PC-9 (cell line): Measurements from ENCODE around the gene SLC16A12. TPM values are rescaled to one million over a fixed set of nuclear protein-coding genes. Genes with fewer than 3 reads are reported as not detected.

ENCODE experiments used
- BruUV-seq: library from RNA; stranded (reverse); fragments of 400-500 nt; replicated peaks from 2 replicates; lab custom pipeline; 2021; lab: Mats Ljungman, UMichigan
- CTCF ChIA-PET: fragments of 300-600 bp; sonication (Branson Sonifier 250); formaldehyde crosslinking; loops from one replicate; lab custom pipeline; 2022; ENCODE audit warnings: antibody characterized with exemption; lab: Charles Lee
- POLR2A ChIA-PET: fragments of 300-600 bp; sonication (Branson Sonifier 250); formaldehyde crosslinking; loops from one replicate; lab custom pipeline; 2022; ENCODE audit warnings: antibody characterized with exemption; ENCODE audit not compliant: unreplicated experiment; lab: Charles Lee
- DNase-seq, 2 experiments: peaks; one replicate each; pipeline versions ENCODE4 v3.0.0 to v3.0.0-alpha.2; 2015 to 2022; ENCODE audit warnings: mixed read lengths in 1 of 2
- H2AFZ ChIP-seq: fragments of 200-600 bp; sonication (generic); 2 replicates; pipeline ENCODE4 v1.8.1; 2017; ENCODE audit warnings: antibody characterized with exemption
- H3F3A ChIP-seq: fragments of 200-600 bp; sonication (generic); 2 replicates; pipeline ENCODE4 v1.8.1; 2017; ENCODE audit warnings: antibody characterized with exemption, mild to moderate bottlenecking, low read depth; ENCODE audit not compliant: insufficient read depth
- H3K27ac ChIP-seq: fragments of 200-600 bp; sonication (generic); 2 replicates; pipeline ENCODE4 v1.6.1; 2016; ENCODE audit warnings: mixed run types
- H3K27me3 ChIP-seq: fragments of 200-600 bp; sonication (generic); 2 replicates; pipeline ENCODE4 v1.6.1; 2016; ENCODE audit warnings: low read depth, mixed run types; ENCODE audit not compliant: insufficient read depth
- H3K36me3 ChIP-seq: fragments of 200-600 bp; sonication (generic); 2 replicates; pipeline ENCODE4 v1.6.1; 2016; ENCODE audit warnings: low read depth, mixed run types
- H3K4me1 ChIP-seq: fragments of 200-600 bp; sonication (generic); replicated peaks from 2 replicates; pipeline ENCODE4 v1.6.1; 2016; ENCODE audit warnings: mixed run types; ENCODE audit not compliant: insufficient read depth
- H3K4me2 ChIP-seq: fragments of 200-600 bp; sonication (generic); 2 replicates; pipeline ENCODE4 v1.6.1; 2017; ENCODE audit warnings: mixed run types
- H3K4me3 ChIP-seq: fragments of 200-600 bp; sonication (generic); 2 replicates; pipeline ENCODE4 v1.6.1; 2016; ENCODE audit warnings: mixed run types
- H3K79me2 ChIP-seq: fragments of 200-600 bp; sonication (generic); 2 replicates; pipeline ENCODE4 v1.6.1; 2017; ENCODE audit warnings: low read depth, mixed run types
- H3K9me2 ChIP-seq: fragments of 200-600 bp; sonication (generic); 2 replicates; pipeline ENCODE4 v1.8.1; 2017; ENCODE audit warnings: mild to moderate bottlenecking; ENCODE audit not compliant: insufficient read depth
- H3K9me3 ChIP-seq: fragments of 200-600 bp; sonication (generic); 2 replicates; pipeline ENCODE4 v1.8.1; 2016; ENCODE audit warnings: low read depth; ENCODE audit not compliant: insufficient read depth
- H4K20me1 ChIP-seq: fragments of 200-600 bp; sonication (generic); 2 replicates; pipeline ENCODE4 v1.8.1; 2017; ENCODE audit not compliant: insufficient read depth
- CTCF ChIP-seq: fragments of 200-600 bp; sonication (generic); conservative IDR thresholded peaks from 2 replicates; pipeline ENCODE4 v1.6.1; 2017; ENCODE audit warnings: mixed run types, antibody characterized with exemption, mild to moderate bottlenecking, moderate library complexity
- EZH2 ChIP-seq: fragments of 200-600 bp; sonication (generic); IDR thresholded peaks from 2 replicates; pipeline ENCODE4 v1.8.0; 2017; ENCODE audit warnings: antibody characterized with exemption, low read depth
- intact Hi-C: fragments of 100-400 bp; cut with micrococcal nuclease; formaldehyde crosslinking; loops from one replicate; pipeline ENCODE4 v1.10.0; 2022; ENCODE audit not compliant: unreplicated experiment
- total RNA-seq: library from RNA; stranded (reverse); gene quantifications from 2 replicates; pipeline ENCODE4 v1.2.3, GENCODE V29; 2021

SLC16A12 gene
- total RNA-seq, 1 experiment from 2014 or later = 0.74 TPM

GRCh38 chr10:89478739-89479654 is 56.4 kb downstream of the SLC16A12 start:
- TSS peak; percentile 79 for BruUV-seq
- Histone ChIP-seq H3K4me2 (no peak overlapping the region), H3K27ac (0 out of 2 replicates have a peak overlapping the region, but pooled peaks have one; percentile 24), H4K20me1 (no peaks in the 10 kb centered on the region), H3K27me3 (no peaks in the 10 kb centered on the region), H3K9me2 (no peaks in the 10 kb centered on the region), H2AFZ (no peak overlapping the region), H3K4me3 (no peak overlapping the region), H3F3A (no peaks in the 10 kb centered on the region), H3K79me2 (no peaks in the 10 kb centered on the region), H3K9me3 (no peaks in the 10 kb centered on the region; the same call in 1 of the 2 replicates), H3K36me3 (no peaks in the 10 kb centered on the region), H3K4me1 (peaks cover 15% of the 10 kb centered on the region)
- ChIA-PET POLR2A (no interaction called here), CTCF (no interaction called here)
- no peak for DNase-seq
- TF ChIP-seq EZH2 = no peak
- no peak for TF ChIP-seq CTCF
- intact Hi-C loops = loop anchor here (5.0 kb wide), 1 partner anchor 38 kb away; no protein-coding TSS in a partner anchor

- Histone ChIP-seq H3K79me2 (no peaks in the 10 kb centered on the region), H3K4me3 (no peak overlapping the region), H3F3A (no peaks in the 10 kb centered on the region), H2AFZ (no peak overlapping the region), H3K4me2 (peak overlapping the region; percentile 13; the same call in 1 of the 2 replicates), H3K9me2 (no peaks in the 10 kb centered on the region), H3K4me1 (peaks cover 15% of the 10 kb centered on the region), H3K27ac (0 out of 2 replicates have a peak overlapping the region, but pooled peaks have one; percentile 24), H3K9me3 (no peaks in the 10 kb centered on the region; the same call in 1 of the 2 replicates), H3K27me3 (no peaks in the 10 kb centered on the region), H3K36me3 (no peaks in the 10 kb centered on the region), H4K20me1 (no peaks in the 10 kb centered on the region)
- TF ChIP-seq CTCF (no peak), EZH2 (no peak)
- ChIA-PET POLR2A (no interaction called here), CTCF (no interaction called here)
- DNase-seq = peak; percentile 36 to 60
- intact Hi-C loops = loop anchor here (5.0 kb wide), 1 partner anchor 39 kb away; no protein-coding TSS in a partner anchor
- no TSS peak for BruUV-seq
Measured at GRCh38 chr10:89478085-89478738, 57.2 kb downstream of the SLC16A12 start.

GRCh38 chr10:89476150-89476549 is 59.2 kb downstream of the SLC16A12 start:
- no peak overlapping the region for H3K4me2 ChIP-seq
- BruUV-seq = no TSS peak
- no peaks in the 10 kb centered on the region; the same call in 1 of the 2 replicates for H3K9me3 ChIP-seq

More at GRCh38 chr10:89476150-89476549, 59.2 kb downstream of the SLC16A12 start:
- H3K27me3 ChIP-seq = no peaks in the 10 kb centered on the region
- no peak overlapping the region for H3K27ac ChIP-seq
- peaks cover 3% of the 10 kb centered on the region; the same call in 1 of the 2 replicates for H3K4me1 ChIP-seq
- no peak for TF ChIP-seq EZH2
- TF ChIP-seq CTCF = no peak
- no peak overlapping the region for H2AFZ ChIP-seq
- no peaks in the 10 kb centered on the region for H3K79me2 ChIP-seq
- ChIA-PET CTCF (no interaction called here), POLR2A (no interaction called here)
- H3K9me2 ChIP-seq = no peaks in the 10 kb centered on the region
- no peak overlapping the region for H3K4me3 ChIP-seq
- H3K36me3 ChIP-seq = no peaks in the 10 kb centered on the region
- no peak for DNase-seq
- no peaks in the 10 kb centered on the region for H4K20me1 ChIP-seq
- intact Hi-C loops = loop anchor here (5.0 kb wide), 1 partner anchor 41 kb away; no protein-coding TSS in a partner anchor
- no peaks in the 10 kb centered on the region for H3F3A ChIP-seq
